GM21528 (cell line): Measurements from ENCODE around the gene STAT4.
A peak's percentile ranks its signal among the peaks of the same experiment; 100 is the strongest.

Experiments
- ATAC-seq: cut with Tn5 transposase; IDR thresholded peaks from one replicate; pipeline ENCODE4 v1.9.1; 2021; ENCODE audit warnings: mild to moderate bottlenecking, moderate library complexity; ENCODE audit not compliant: unreplicated experiment, low FRiP score

The STAT4 gene

DNA sequence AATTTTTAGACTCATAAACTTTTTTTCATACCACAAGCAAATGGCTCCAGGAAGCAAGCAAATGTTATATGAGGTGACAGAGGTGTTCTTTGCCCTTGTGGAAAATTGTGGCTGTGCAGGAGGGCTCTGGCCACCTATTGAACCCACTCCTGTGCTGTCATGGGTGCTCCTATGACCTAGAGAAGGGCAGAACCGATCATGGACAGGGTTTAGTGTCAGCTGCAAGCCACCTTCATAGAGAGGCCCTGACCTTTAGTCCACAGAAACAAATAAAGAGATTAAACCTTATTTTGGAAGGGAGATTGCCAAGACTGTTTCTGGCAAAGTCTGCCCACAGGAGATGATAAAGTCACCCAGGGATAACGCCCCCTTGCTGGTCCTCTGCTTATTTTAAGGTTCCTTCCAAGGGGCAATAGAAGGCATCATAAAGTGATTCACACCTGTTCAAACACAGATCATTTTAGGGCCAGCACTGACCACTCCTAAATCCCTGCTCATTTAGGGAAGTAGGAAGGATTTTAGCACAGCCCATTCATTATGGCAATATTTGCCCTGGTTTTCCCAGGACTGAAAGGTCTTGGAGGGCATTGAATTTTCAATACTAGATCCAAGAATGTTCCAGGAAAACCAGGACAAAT, 26.1 kb upstream of the STAT4 start:
- ATAC-seq = peak; percentile 21

DNA sequence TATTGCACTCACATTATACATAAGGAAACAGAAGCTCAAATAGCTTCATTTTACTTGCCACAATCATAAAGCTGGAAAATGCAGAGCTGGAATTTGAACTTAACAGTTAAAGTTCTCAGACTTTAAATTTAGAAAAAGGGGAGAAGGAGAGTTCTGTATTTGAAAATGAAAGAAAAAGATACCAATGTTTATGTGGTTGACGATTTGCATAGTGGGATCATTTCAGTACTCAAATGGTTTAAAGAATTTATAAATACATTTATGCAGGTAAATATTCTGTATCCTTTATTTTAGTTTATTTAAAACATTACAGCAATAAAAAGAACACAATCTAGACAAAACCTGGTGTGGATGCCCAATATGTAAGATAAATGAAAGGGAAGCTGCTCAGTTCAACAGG, 25.5 kb upstream of the STAT4 start:
- ATAC-seq = peak; percentile 63

DNA sequence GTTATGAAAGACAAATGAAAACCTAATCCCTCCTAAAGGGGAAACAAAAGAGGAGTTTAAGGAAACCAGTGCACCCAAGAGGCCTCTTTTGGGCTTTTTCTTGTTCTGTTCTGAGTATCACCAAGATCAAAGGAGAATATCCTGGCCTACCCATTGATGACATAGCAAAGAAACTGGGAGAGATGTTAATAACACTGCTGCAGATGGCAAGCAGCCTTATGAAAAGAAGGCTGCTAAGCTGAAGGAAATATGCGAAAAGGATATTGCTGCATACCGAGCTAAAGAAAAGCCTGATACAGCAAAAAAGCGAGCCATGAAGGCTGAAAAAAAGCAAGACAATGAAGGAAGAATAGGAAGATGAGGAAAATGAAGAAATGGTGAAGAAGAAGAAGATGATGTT, 23.6 kb upstream of the STAT4 start:
- no peak for ATAC-seq

DNA sequence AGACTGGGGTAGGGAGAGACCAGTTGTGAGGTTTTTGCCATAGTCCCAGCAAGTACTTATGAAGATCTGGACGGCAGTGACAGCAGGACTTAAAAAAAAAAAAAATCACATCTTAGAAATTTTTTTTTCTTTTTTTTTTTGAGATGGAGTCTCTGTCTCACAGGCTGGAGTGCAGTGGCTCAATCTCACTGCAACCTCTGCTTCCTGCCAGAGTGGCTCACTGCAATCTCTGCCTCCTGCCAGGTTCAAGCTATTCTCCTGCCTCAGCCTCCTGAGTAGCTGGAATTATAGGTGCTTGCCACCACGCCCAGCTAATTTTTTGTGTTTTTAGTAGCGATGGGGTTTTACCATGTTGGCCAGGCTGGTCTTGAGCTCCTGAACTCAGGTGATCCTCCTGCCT, 22.4 kb upstream of the STAT4 start:
- ATAC-seq = no peak

DNA sequence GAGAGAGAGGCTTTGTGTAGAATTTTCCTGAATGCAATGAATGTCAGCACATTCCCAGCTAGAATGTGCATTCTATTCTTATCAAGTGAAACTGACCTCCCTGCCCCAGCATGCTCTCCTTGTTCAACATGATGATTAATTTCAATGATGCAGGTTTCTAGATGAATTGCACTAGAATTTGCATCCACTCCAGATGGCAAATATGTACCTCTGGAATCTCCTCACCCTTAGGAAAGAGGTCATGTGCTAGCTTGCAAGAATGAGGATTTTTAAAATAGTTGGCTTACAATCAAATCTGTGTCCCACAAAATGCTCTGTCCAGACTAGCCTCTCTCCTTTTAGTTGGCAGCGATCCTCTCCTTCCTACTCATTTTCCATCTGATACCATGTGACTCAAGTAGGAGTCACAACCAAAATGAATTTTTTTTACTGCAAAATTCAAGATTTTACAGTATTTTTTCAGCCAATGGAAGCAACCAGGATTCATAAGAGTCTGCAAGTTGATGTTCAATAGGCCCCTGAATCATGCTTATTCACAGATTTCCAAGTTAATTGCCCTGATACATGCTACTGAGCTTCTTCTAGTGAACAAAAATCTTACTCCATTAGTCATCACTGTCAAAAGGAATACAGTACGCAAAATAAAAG, 21.0 kb upstream of the STAT4 start:
- no peak for ATAC-seq

DNA sequence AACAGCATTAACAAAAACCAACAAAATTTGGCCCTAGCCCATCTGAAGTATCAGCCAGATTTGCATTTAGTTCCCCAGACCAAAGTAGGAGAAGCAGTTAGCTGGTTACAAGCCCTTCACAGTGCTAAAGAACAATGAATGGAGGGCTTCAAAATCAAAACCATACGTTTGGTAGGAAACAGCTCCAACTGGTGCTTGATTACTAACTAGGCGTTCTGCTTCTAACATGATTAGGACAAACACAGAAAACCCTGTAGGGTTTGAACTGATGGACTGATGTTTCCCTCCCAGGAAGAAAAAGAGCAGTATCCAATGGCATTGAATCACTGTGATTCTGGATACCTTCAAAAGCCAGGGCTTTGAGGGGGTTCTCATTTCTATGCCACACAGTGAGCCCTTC, 20.5 kb upstream of the STAT4 start:
- no peak for ATAC-seq

DNA sequence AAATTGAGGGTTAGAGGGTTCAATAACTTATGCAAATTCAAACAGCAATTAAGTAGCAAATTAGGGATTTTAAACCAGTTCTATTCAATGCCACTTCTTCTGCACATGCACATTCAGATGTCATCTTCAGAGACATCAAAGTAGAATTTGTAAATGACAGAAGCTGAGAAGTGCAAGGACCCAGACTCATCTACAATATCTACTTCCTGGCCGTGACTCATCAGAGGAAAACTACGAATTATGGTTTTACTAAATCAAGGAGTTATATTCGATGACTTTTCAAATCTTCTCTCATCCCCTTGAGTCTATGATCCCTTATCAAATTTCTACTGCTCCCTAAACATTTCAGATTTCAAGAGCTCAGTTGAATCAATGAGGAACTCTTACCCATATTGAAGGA, 20.0 kb upstream of the STAT4 start:
- no peak for ATAC-seq

DNA sequence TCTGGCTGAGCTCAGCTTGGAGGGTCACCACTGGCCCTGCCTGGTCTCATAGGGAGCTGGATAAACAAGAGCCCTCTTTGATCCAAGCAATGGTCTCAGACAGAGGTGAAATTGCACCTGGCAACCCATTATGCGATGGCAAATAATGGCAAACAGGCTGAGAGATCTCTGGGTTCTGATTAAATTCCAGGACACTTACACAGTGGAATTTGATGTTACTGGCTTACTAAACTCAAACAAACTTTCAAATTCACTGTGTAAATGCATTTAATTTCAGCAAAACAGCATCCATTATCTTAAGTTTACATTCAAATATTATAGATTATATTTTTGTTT, 19.5 kb upstream of the STAT4 start:
- no peak for ATAC-seq

DNA sequence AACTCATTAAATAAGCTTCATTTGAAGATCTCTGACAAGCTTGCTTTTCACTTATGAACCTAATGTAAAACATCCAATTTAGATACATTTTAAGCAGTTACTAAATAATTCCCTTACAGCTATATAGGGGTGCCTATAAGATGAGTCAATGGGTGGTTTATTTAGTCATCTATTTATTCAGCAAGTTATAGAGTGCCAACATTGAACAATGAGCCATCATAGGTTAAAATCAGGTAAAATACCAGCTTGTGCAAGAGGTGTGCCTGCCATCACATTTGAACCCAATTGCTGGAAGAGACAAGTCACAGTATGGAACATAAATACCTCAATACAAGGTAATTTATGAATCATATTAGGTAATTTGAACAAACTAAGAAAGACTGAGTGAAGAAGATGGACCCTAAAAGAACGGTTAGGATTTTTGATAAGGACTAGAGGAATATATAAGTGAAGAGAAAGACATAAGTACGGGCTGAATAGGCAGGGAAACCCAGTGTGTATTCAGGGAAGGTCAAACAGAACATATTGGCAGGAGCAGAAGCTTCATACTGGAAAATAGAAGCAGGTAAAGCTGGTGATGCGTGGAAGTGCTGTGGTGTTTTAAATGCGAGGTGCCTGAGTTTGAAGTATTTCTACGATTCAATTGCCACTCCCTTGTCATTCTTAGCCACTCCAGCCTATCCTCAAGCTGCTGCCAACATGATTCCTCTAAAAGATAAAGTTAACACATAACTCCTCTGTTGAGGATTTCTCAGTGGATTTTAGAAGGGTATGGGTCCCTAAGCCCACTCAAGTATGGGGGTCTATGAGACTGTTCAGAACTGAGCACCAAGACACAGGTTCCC, 18.9 kb upstream of the STAT4 start:
- no peak for ATAC-seq

DNA sequence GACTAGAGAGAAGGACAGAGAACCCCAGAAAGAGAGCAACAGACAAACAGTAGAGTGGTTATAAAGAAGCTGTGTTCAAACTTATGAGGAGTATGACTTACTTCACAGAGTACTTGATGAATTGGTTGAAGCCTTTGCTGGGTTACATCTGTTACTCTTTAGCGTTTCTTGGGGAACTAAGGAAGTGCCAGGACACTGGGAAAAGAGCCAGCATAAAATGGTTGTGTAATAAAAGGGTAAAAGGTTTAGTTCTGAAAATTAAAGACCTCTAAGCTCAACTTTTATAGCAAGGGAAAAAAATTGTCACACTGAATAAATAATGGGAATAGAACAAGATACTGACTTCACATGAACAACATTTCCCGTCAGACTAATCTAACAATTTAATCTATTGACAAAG, 17.0 kb upstream of the STAT4 start:
- no peak for ATAC-seq

DNA sequence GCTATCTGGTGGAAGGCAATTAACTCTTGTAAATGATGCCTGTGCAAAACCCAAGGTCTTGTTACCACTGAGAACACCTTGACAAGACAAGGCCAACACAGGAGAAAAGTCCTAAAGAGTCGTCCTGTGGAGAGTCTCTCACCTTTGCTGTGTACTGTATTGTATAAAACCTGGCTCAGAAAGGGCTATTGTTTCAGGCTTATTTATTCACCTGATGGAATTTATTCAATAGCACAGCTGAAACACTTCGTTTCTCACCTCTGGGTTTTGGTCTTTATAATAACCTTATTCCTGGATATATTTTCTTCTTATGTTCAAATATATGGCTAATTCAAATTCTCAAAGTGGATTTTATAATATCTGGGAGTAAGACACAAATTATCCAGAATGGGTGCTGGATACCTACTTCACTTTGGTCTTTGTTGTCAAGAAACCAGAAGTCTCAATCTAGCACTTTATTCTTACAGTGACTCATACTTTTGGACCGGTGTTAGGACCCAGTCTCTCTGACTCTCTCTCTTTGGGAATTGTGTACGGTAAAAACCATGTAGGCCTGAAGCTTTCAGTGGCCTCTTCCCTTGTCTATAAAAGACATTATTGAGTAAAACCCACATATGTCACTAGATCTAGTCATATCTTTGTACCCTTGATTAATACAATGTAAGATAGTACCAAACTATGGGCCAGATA, 16.1 kb upstream of the STAT4 start:
- no peak for ATAC-seq

DNA sequence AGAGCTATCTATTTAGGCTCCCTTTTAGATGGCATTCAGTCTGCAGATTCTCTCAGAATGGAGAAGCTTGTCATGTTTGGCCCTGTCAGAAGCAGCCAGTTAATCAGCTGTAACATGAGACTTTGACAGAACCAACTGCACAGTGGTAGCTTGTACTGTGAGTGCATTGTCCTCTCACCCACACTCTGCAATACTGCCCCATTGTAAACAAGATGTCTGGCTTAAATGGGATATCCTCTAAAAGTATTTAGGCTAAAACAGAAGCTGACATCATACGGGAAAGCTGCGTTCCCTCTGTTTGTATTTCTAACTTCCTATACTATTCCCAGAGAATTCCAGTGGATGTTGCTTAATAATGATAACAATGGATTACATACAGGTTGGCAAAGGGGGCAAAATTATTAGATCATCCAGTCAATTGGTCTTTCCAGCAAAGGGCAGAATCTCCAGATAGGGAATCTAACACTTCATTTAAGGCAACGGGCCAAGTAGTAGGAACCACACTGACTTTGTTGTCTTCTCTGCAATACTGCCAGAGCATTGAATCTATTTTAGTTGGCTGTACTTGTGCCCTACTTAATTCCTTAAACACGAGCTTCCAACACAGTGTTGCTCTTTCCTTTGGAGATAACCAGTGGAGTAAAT, 15.4 kb upstream of the STAT4 start:
- ATAC-seq = no peak

DNA sequence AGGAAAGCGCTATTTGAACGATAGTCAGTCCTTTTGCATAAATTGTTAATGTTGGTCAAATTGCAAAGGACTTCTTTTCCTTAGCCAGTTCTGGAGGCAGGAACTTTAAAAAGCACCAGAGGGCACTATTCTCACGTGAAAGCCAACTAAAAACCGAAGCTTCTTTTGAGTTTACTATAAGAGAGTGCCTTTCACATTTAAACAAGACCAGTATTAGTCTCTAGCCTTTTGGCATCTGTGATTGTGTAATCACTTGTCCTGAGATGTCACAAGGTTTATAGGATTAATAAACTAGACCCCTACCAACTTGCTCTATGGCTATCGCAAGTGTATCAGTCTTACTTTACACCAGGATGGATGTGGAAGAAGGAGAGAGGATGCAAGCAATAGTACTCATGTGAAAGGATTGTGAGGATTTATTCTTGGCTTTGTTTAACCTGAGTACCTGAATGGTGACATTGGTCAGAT, 14.4 kb upstream of the STAT4 start:
- no peak for ATAC-seq

DNA sequence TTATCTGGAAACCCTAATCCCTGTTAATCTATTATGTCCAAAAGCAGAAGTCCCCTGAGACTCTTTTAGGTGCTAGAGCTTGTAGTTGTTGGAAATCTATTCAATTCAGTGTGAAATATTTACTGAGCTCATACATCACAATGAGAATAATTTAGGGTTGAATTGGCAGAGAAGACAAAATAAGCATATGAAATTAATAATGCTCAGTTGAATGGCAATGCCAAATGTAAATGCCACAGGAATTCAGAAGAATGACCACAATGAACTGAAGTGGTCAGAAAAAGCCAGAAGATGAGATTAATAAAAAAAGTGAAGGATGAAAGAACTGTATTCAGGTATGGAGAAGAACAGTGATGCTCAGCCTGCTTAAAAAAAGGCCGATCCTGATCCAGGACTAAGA, 8.0 kb upstream of the STAT4 start:
- ATAC-seq = no peak

DNA sequence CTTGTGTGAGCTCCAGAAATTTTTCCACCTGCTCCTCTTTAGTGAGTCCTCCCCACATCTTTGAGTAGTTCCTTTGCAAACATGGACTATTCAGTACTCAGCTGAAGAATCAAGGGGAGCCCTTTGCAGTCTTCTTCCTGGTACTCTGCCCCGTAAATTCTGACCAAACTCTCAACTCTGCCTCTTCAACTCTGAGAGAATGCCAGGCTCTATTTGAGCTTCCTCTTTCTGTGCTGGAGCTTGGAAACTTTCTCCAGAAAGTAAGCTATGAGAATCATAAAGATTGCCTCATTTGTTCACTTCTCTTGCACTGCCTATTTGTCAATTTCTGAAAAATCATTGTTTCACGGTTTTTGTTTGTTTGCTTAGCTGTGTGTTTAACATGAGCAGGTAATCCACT, 7.4 kb upstream of the STAT4 start:
- no peak for ATAC-seq

DNA sequence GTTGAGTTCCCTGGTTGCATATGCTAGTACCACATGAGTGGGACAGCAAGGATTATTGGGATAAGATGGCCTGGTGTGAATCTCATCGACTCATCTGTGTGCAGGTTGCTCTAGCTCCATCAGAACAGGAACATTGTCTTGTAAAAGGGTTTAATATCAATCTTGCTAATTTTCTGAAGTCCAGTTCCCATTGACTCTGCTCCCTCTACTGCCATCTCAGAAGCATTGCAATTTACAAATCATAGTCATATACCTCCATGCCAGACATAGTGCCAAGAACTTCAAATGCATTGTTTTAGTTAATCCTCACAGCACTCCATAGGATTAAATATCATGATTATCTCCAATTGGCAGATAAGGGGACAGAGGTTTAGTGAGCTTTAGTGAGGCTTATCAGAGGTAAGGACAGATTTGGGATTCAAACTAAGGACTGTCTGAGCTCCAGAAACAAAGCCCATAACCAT, 4.8 kb upstream of the STAT4 start:
- peak; percentile 45 for ATAC-seq

DNA sequence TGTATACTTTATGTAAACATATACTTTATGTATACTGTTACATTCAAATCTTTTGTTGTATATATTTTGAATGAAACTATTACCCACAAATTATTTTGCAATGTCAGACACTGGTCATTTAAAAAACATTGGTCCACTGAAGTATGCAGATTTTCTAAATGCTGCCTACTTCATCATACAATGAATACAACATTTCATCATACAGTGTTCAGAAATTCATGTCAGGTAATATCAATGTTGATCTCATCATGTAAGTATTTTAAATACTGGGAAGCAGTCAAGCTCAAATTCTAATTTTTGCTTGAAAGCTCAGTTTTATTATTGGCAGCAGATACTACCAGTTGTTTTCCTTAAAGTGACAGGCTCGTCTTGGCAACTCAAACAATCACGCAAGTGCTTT, 2.9 kb upstream of the STAT4 start:
- ATAC-seq = no peak

DNA sequence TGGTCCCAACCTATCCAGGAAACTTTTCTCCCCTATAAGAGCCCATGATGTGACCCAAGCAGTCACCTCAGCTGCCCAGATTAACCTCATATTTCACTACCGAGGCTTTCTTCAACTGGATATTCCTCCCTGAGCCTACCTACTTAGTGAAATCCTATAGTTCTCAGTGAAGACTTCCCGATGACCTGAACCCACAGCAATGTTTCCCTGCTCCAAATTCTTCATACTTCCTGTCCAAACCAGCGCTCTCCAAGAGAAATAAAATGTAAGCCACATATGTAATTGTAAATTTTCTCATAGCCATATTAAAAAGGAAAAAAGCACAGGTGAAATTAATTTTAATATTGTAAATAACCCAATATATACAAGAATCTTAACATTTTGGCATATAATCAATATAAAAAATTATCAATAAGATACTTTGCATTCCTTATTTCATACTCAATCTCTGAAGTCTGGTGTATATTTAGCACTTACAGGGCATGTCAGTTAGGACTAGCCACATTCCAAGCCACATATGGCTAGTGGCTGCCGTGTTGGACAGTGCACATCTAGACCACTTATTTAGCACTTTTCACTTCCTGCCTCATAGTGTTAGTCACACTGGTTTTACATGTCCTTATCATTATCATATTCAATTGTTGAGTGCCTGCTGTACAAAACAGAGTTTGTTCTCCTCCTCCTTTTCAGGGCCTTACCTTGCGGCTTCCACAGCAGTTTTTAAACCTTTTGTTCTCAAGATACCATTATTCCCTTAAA, 1.9 kb upstream of the STAT4 start:
- no peak for ATAC-seq

DNA sequence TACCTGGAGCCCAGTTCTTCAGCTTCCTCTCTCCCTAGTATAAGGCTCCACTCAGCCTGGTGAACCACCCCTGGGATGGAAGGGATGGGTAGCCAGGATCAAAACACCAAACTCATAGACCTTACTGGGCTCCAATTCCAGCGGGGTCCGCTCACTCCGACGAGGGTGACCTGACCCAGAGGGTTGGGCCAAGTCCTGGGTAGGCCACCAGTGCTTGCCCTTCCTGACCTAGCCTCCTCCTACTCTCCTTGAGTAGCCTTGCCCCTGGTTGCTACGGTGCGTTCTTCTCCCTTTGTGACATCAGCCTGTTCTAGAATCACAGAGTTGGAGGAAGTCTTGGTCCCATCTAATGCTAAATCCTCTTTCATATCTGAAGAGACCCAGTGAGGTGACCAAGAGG, 537 bp upstream of the STAT4 start:
- ATAC-seq = no peak

DNA sequence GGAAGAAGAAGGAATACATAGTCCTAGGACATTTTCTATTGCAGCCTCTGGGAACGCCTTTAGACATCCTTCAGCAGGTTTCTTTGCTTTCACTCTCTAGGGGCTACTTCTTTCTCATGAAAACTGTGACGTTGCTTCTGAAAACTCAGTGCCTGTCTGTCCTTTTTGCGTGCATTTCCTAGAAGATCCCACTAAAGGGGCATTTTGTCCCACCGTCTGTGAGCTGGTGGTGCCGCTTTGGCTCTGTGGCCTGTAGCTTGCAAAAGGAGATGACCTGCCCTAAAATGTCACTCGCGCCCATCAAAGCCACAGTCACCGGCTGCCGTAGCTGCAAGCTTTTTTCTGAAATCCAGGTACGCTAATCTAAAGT, 579 bp downstream of the STAT4 start:
- peak; percentile 6 for ATAC-seq
